GM18951 (cell line): ENCODE data around the gene RPS24.

Experiments used
- POLR2A ChIP-seq: IDR thresholded peaks from 4 replicates; pipeline ENCODE4 v1.6.1; 2011; ENCODE audit warnings: mild to moderate bottlenecking; ENCODE audit not compliant: insufficient read length, insufficient read depth; ENCODE audit errors: extremely low read depth
- in situ Hi-C: fragments of 300-500 bp; cut with MboI; formaldehyde crosslinking; loops from one replicate; pipeline ENCODE4 v1.12.0; 2022; ENCODE audit warnings: low sequenced_read_pairs, mixed read lengths, inconsistent platforms; ENCODE audit not compliant: unreplicated experiment

RPS24 gene

GRCh38 chr10:78010278-78010677 is 23.4 kb upstream of the RPS24 start:
- in situ Hi-C loops, result no loop called here
- no peak for TF ChIP-seq POLR2A

DNA sequence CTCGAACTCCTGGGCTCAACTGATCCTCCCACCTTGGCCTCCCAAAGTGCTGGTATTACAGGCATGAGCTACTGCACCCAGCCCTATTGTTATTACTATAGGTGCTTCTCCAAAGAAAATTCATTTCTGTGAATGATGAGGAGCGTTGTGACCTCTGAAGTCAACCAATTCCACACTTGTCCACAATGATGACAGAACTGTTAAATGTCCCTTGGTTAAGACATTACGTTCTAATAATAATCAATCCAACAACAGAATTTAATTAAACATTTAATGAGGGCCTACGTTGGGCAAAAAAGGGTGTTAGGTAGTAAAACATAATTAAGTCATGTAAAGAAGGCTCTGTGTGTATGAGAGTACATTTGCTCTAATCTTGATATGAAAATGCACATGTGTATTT is 22.6 kb upstream of the RPS24 start:
- in situ Hi-C loops, result no loop called here
- TF ChIP-seq POLR2A, result no peak

GRCh38 chr10:78013564-78013963 is 20.1 kb upstream of the RPS24 start:
- TF ChIP-seq POLR2A, result no peak
- in situ Hi-C loops, result no loop called here

DNA sequence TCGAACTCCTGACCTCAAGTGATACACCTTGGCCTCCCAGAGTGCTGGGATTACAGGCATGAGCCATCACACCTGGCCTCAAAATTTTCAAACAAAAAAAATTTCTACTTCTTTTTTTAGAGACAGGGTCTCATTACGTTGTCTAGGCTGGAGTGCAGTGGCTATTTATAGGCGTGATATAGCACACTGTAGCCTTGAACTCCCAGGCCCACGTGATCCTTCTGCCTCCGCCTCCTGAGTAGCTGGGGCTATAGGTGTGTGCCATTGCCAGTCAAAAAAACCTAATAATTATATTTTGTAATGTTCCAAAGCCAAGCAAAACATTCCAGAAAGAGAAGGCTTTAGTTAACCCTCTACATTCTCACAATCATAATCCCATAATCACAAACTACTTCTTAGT is 18.1 kb upstream of the RPS24 start:
- in situ Hi-C loops, result no loop called here
- TF ChIP-seq POLR2A, result no peak

- in situ Hi-C loops, result no loop called here
- no peak for TF ChIP-seq POLR2A
Observed at GRCh38 chr10:78017856-78018255, 15.8 kb upstream of the RPS24 start.

DNA sequence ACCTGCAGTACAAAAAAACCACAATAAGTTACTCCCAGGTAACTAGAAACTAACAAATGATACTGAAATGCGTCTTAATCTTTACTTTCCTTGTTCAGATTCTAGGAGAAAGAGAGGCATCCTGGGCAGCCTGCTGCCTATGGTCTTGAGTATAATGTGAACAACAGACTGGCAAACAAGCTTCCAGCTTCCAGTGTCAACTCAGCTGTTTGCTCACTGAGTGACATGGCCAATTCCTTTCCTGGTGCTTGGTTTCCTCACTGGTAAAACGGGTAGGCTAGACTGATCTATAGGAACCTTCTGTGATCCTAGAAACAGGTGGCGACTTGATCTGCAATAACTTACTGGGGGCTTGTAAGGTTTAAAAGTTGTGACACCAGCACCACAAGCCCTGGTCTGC is 14.4 kb upstream of the RPS24 start:
- no peak for TF ChIP-seq POLR2A
- in situ Hi-C loops, result no loop called here

- in situ Hi-C loops, result no loop called here
- TF ChIP-seq POLR2A, result no peak
Observed at GRCh38 chr10:78021201-78021600, 12.5 kb upstream of the RPS24 start.

GRCh38 chr10:78023741-78024140 is 9.9 kb upstream of the RPS24 start:
- TF ChIP-seq POLR2A, result no peak
- in situ Hi-C loops, result no loop called here

DNA sequence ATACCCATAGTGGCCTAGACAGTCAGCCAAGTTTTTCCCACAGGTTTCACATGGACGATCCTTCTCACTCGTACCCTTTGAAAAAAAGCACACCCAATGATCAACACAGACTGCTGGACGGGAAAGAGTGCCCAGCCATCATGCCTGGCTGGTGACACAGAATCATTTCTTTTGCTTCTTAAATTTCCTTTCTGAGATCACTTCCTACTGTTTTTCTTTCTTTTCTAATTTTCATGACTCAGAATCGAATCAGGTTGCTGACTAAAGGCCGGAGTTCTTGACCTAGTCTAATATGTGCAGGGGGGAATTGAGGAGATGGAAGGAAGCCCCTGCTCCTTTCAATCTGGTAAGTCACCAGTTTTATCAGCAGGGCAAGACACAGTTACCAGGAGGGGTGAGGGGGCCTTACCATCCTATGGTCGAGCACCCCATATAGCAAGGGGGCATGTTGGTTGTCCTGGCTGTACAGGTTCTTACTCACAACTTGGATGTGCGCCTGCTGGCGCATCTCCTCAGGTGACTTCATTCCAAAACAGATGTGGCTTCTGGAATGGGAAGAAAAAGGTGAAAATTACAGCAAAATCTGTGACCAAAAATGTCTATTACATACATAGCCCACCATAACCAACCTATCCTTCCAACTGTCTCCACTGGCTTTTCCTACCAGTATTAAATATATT is 7.8 kb upstream of the RPS24 start:
- no peak for TF ChIP-seq POLR2A
- in situ Hi-C loops, result loop anchor here (25.0 kb wide), 1 partner anchor 1161 kb away; no protein-coding TSS in a partner anchor

DNA sequence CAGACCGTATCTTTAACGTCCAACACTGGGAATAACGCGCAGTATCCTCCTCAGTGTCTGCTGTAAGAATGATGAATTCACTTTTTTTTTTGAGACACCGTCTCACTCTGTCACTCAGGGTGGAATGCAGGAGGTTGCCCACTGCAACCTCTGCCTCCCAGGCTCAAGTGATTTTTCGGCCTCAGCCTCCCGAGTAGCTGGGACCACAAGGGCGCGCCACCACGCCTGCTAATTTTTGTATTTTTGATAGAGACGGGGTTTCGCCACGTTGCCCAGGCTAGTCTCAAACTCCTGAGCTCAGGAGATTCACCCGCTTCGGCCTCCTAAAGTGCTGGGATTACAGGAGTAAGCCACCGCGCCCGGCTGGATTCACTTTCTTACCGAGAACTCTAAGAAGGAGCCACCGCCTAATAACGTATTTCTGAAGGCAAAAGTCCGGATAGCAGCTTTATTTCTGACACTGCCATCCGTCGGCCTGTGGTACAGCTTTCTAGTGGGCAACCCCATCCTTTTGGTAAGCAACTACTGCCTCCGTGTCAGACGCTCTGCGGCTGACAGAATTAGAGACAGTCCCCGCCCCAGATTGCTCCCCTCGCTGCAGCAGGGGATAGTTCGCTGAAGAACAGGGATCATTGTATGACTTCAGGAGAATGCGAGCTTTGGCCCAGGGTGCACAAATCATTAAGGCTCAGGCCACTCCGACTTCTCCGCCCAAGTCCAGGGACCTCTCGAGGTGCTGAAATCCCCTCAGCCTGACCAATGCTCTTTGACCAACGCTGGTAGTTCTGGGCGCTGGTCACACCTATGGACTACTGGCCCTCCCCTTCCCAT is 5.0 kb upstream of the RPS24 start:
- no peak for TF ChIP-seq POLR2A
- in situ Hi-C loops, result loop anchor here (25.0 kb wide), 1 partner anchor 1159 kb away; no protein-coding TSS in a partner anchor

- in situ Hi-C loops, result loop anchor here (25.0 kb wide), 1 partner anchor 1158 kb away; no protein-coding TSS in a partner anchor
- TF ChIP-seq POLR2A, result peak; percentile 87
Observed at GRCh38 chr10:78029269-78030226, 4.1 kb upstream of the RPS24 start, which contains the start of gene POLR3A. POLR3A (minus strand) TSS chr10:78029515; CDS start chr10:78029407, 108 bp downstream.

- no peak for TF ChIP-seq POLR2A
- in situ Hi-C loops, result loop anchor here (25.0 kb wide), 1 partner anchor 1154 kb away; no protein-coding TSS in a partner anchor
Observed at GRCh38 chr10:78033387-78033636, 351 bp upstream of the RPS24 start.

GRCh38 chr10:78035025-78035424 is 1.4 kb downstream of the RPS24 start:
- in situ Hi-C loops, result loop anchor here (25.0 kb wide), 1 partner anchor 1152 kb away; no protein-coding TSS in a partner anchor
- TF ChIP-seq POLR2A, result no peak
